ENCODE measurements around the gene XPO6.

The XPO6 gene

DNA sequence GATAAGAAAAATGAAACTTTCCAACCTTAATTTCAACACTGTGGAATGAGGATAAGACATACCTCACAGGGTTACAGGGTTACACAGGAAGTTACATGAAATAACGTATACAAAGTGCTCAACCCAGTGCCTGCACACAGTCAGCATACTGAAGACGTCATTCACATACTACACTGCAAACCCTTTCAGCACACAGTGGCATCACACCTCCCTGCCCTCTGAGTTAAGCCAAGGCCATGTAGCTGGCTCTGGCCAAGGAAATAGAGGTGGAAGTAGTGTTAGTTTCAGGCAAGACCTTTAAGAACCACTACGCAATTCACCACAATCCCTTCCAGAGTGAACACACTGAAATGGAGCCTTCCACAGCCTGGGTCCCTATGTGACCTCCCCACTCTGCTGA lies 101.7 kb downstream of the XPO6 start:
- no peak for DNase-seq

DNA sequence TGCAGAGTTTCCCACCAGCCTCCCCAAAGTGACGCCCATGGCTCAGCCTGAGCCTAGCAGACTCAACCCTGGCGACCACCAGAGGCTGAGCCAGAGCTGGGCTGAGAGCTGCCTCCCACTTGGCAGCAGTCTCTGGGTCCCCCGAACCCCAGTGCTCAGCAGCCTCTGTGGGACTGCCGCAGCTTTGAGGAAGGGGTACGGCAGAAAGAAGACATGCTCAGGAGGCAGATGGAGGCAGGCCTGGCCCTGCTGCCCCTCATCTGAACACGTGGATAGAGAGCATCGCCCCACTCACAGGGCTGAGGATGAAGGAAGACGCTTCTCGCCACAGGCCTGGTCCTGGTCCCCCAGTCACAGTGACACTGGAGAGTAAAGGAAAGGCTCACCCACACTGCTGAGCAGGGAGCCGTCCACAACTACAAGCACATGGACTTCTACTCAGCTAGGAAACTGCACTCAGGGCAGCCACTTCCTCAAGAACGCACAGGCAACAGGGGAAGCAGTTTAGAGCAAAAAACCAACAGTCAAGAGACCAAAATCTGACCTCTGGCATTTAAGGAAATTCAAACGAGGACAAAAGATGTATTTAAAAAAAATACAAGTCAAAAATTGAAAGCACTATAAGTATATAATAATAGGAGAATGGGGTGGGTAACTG lies 103.0 kb downstream of the XPO6 start:
- DNase-seq = no peak

DNA sequence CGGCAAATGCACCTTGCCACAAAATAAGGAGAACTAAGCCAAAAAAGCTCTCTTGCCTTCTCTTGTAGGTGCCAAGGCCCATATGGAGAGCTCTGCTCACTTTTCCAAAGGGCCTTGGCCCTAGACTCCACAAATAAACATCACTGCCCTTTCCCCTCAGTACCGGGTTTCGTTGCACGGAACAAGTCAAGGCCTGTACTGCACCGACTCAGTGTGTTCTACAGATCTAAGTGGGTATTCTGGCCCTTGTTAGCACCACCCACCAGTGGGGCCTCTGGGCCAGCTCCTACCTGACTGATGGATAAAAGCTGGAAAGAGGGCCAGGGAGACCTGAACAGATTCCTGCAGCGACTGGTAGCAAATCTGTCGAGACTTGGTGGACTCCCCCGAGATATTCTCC lies 104.5 kb downstream of the XPO6 start:
- no peak for DNase-seq

DNA sequence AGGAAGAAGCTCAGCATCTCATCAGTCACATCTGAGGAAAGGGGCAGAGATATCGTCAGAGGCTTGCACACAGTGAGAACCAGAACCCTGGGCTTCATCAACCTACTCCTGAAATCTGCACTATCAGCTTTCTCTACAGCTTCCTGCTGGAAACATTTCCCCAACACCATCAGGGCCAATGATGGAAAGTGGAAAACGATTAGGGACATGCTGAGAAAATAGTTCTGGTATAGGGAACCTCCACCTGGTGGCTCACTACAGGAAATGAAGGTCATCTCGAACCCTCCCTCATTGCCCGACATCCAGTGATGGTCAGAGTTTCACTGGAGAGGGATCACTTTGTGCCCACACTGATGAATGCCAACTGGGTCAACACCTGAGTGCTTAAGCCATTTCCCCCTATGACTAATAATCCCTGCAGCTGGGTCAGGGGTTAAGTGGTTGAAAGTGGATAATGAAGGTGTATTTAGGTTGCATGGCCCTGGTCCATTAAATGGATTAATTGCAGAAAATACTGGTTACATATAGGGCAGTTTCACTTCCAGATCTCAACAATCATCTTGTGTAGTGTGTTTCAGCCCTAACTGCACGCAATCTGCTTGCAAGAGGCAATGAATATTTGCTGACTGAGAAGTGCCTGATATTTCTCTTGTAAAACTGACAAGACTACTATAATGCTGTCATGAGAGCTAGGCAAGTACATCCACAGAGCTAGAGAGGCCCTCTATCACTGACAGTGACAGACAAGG lies 105.1 kb downstream of the XPO6 start:
- DNase-seq = no peak

DNA sequence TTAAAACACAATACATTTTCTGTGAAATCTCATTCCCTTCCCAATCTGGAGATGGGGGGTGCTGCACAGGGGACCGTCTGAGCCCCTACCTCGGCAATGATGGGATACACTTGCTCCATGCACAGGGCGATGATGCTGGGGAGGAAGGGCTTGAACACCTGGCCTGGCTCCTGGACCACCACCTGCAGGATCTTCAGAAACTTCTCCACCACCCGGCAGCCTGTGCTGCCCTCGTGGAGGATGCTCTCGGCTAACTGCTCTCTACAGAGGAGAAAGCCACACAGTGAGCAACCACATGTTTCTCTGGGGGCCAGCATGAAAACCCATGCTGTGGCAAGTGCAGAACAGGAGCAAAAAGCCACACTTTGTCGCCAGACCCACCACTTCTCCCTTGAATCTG lies 105.8 kb downstream of the XPO6 start:
- DNase-seq = no peak

DNA sequence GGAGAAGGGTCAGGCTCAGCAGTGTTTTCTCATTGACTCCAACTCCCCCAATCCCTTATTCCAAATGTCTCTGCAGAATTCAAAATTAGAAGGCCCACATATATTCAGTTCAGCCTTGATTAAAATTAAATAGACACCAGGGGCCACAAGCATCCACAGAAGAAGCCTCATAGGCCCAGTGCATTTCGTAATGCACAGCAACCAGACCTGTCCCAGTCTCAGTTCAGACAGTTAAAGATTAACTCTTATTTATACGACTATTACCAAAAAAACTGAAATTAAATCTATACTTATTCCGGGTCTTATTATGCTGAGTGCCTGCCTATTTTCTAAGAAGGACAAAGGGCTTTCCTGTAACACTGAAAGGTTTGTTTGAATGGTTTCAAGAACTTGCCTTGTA lies 106.5 kb downstream of the XPO6 start:
- DNase-seq = no peak

DNA sequence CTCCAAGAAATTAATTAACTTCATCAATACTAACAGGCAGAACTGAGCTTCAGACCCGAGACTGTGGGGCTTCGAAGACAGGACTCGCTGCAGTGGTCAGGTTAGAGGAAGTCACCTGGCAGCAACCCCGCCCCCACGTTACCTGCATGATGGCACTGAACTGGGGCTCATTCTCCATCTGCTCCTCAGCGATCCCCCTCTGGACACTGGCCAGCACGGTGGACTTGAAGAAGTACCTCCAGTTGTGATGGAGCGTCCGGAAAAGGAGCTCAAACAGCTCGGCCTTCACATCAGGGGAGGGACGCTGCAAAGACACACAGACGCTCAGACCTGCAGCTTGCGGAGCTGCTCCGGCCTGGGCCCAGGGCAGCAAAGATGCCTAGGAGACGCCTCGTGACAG lies 107.4 kb downstream of the XPO6 start:
- no peak for DNase-seq

DNA sequence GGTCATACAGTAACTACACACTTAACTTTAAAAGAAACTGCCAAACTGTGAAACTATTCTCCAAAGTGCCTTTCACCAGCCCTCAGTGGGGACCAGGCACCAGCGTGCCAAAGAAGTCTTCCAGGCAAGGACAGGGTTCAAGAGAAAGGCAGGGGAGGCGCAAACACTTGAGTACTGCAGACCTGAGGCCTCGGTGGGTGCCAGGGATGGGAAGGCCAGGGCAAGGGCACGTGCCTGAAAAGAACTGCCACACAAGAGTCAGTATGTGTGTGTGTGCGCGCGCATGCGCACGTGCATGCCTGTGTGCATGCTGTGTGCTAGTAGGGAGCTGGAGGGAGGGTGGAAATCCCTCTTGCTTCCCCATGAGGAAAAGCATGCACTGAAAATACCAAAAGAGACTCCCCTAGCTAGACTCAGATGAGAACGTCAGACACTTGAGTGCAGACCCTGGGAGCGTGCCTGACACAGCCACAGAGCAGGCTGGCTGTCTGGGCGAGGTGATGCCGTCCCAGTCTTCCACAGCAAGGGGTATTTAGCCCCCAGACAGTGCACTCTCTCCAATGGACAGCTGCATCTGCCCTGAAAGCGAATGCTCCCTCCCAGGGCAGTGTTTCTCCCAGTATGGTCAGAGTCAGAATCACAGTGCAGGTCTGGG lies 108.1 kb downstream of the XPO6 start:
- DNase-seq = no peak

DNA sequence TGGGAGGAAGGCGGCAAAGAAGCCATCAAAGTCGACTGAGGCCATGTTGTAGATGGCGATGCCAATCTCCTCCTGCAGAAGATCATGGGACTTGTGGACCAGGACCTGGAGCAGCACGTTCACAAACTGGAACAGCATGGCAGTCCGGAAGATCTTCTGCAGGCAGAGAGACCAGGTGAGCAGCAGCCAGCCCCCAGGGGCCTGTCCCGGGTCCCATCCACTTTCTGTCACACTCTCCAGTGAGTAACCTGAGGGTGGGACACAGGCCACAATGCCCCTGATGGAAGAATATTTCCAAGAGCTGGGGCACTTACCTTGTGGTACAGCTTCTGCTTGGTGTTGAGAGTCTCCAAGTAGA lies 110.3 kb downstream of the XPO6 start:
- DNase-seq = no peak

DNA sequence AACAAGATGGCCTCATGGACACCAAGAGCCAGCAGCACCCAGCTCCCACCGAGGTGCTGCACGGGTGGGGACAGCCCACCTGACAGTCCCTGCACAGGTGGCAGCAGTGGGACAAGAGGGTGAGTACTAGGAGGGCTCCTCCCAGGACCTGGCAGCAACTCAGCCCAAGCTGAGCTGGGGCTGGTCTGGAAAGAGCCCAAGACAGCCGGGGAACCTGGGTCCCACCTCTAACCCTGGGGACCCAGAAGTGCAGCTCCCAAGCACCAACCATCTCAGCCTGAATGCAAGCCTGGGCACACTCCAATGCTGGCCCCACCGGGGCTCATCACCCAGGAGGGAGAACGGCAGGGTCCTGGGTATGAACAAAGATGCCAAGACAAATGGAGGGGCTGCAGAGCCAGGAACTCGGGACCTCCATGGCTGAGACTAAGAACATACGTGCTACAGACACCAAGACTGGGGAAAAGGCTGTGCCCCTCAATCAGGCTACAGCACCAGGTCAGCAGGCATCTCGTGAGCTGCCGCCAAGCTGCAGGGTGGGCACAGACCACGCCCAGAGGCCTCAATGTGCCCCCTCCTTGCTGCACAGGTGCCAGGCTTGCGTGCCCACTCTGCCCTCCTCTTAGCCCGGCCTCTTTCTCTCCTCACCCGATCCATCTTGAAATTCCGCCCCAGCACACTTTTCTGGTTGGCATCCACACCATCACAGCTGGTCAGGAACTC lies 110.8 kb downstream of the XPO6 start:
- DNase-seq = no peak

DNA sequence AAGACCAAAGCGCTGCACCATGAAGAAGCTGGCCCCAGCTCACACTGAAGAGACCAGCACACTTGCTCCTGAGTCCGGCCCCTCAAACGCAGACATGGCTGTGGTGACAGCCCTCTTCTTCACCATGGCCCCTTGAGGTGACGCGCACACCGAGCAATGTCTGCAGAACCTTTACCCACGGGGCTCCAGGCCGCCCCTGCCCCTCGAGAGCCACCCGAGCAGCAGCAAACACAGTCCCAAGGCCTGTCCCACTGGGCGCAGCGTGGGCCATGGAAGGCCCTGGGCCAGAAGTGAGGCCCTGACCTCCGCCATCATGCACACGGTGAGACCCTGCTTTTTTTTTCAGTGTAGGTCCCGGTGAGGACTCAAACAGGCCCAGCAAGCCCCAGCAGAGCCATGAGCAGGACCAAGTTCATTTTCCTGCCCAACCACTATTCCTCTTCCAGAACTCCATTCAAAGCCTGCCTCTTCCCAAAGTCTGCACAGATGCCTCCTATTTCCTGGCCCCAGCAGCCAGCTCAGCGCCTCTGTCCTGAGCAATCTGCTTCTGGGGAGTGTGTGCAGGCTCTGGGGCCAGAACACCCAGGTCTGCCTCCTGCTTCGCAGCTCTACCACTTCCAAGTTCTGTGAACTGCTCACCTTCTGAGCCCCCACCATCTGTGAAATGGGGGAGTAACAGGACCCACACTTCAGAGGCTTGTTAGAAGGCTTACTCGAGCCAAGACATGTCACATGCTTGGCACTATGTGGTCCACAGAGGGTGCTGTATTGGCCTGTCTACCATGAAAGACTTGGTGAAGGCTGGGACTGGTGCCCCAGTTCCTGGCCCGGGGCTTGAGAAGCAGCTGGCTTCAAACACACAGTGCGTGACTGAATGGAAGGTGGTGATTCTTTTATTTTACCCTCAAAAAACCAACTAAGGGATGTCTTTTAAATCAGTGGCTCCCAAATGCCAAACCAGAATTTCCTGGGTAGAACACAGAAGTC lies 112.5 kb downstream of the XPO6 start:
- DNase-seq = no peak

DNA sequence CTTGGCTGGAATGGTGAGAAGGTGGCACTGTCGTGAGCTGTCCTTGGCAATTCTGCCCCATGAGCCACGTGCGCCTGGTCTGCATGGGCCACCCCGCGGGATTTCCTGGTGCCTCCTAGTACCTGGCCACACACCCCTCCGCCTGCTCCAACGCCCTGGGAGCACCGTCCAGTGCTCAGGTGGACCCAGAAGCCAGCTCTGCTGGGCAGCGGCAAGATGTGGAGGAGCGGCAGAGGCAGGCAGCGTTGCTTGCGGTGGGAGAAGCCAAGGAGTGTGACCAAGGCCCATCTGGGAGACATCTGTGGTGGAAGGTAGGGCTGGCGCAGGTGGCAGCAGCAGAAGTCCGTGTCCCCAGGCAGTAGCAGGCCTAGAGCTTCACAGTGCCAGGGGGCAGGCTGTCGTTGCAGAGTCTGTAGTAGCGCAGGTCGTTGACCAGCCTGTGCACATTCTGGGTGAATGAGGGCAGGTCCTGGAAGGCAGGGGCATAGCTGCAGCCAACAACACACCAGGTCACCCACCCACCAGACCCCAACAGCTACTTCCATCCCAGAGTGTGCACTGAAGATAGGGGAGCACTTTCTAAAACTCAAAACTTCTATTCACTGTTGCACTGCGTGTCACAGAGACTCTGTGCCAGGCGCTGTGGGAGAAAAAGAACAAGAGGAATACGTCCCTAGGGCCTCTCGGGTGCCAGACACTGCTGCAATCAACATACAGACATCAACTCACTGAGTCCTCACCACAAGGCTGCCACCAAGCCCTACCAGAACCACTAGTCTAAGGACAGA lies 113.4 kb downstream of the XPO6 start:
- no peak for DNase-seq

DNA sequence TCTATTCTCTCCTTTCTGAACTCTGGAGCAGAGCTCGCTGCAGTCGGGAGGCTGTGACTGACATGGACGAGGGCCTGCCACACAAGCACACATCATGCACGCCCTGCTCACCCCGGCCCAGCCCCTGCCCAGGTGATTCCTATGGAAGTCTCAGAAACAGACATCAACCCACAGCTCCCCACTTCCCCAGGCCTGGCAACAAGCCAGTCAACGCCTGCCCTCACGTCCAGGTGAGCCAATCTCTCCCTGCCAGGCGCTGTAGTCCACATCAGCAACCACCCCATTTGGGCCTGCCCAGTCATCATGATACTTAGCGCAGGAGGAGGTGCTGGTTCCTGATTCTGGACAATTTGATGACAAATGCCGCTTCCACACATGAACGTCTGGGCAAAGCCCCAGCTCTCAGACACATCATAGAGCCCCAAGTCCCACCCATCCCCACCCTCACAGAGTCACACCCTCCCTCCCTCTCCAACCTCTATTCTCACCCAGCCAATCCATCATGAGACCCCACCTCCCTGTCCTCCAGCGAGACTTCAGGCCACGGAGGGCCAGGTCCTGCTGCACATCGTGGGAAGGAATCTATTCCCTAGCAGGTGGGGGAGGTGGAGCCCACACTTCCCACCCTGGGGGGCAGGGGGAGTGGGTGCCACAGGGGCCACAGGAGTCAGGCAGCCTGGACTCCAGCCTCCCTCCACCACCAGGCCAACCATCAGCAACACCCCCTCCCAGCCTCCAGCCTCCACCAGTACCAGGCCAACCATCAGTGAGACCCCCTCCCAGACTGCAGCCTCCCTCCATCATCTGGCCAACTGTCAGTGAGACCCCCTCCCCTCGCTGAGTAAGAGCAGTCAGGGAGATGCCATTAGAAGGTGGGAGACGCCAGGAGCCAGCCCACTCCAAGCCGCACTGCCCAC lies 114.5 kb downstream of the XPO6 start:
- DNase-seq = no peak

DNA sequence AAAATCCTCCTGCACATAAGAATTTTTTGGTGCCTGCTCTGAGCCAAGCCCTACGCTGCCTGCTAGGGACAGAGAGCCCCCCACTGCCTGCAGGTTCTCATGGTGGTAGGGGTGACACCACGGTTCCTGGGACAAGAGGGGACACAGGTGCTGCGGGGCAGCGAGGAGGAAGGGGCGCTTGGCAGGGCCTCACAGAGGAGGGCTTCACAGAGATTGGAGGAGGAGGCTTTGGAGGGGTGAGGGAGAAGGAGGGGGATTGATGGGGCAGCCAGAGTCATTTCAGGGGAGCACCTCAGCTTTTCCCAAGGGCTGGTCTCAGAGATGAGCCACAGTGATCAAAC lies 118.4 kb downstream of the XPO6 start:
- DNase-seq = no peak

DNA sequence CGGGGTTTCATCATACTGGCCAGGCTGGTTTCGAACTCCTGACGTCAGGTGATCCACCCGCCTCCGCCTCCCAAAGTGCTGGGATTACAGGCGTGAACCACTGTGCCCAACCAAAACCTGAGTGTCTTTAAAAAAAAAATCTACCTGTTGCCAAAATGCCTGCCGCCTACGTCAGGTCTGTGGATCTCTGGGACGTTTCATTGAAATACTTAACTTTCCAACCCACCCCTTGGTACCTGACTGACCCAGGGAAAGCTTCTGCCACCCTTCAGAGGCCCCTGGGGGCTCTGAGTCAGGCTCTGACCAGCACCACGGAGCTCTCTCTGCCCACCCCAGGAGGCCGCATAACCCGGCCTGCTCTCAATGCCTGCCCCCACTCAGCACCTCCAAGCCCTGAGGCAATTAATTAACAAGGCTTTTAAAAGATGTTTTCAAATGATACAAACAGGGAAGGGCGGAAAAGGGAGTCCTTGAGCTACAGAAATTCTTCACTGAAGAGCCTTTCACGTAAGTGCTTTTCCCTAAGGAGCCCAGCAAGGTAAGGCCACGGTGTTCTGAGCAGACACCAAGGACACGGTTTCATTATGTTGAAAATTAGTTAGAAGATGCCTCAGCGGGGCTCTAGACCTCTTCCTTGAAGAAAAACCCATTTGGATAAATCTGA lies 118.9 kb downstream of the XPO6 start:
- DNase-seq = no peak

DNA sequence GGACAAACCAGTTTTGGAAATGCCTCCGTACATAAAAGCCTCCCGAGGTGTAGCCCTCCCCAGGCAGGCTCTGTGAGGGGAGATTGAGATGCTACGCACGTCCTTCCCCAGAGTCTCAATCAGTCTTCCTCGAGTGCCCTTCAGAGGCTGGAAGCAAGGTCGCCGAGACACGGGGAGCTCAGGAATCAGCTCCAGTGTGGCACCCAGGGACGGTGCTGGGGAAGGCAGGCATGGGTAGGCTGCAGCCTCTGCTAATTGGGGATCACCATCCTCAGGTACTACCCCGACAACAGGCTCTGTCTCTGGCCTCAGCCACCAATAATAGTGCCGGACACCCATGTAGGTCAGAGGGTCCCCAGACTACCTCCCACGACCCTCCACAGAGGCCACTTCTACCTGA lies 120.1 kb downstream of the XPO6 start:
- DNase-seq = no peak

DNA sequence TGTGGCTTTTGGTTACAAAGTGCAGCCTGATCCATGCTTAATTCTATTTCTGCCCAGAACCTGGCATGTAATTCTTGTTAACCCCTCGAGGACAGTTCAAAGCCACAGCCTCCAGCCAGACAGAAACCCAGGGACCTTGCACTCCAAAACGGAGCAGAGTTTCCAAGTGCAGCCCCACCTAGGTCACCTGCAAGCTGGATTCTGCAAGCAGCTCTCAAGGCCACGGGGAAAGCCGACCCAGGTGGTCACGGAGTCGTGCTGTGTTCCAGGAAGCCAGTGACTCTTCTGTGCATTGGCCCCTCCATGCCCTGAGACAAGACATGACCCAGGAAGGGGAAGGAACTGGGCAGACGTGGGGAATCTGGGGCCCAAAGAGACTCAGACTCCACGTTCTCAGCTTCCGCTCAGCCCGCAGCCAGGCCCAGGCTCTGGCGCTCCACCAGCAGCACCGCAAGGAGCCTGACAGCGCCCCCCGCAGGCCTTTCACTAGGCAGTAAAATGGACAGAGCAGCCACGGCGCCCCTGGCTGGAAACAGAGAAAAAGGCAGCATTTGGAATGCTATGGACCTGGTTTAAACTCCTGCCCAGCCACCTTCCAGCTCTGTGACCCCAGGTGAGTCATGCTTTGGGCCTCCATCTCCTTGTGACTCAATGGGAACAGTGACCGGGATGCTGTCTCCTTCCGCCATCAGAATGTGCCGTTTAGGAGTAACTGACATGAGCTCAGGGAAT lies 121.0 kb downstream of the XPO6 start:
- DNase-seq = no peak

DNA sequence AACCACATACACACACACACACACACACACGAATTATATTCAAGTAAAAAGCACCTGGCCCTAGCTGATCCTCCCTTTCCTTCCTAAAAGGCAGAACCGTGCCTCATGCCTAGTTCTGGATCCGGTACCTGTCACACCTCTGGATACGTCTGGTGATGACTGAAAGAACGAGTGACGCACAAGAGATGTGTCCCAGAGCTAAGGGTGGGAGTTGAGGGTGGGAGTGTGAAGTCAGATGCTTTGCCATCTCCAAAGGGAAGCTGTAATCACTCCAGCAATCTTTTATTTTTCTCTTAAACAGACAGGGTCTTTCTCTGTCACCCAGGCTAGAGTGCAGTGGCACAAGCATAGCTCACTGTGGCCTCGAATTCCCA lies 121.8 kb downstream of the XPO6 start:
- DNase-seq = no peak

DNA sequence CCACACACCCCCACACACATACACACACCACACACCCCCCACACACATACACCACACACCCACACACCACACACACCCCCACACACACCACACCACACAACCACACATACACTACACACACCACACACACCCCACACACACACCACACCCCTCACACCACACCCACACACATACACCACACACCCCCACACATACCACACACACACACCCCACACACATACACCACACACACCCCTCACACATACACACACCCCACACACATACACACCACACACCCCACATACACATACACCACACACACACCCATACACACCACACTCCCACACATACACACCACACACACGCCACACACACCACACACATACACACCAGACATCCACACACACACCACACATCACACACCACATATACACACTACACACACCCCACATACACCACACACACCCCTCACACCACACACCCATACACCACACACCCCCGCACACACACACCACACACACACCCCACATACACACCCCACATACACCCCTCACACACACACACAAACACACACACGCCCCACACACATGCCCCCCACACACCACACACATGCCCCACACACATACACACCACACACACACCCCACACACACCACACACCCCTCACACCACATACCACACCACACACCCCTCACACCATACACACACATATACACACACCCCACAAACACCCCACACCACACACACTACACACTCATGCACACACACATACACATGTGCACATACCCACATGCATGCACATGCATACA lies 122.4 kb downstream of the XPO6 start:
- DNase-seq = no peak

Data from activated gamma-delta T cell treated with Interleukin-2 at 50 U/mL for 16 hours (primary cell).